22Rv1 (cell line): ENCODE measurements around the gene TNRC6A.
"Not testable (repeated sequence)": the region's sequence is repeated elsewhere in the genome, so short reads cannot be mapped to it uniquely, and the experiment has no call there.

Experiments used
- H3K27ac ChIP-seq: fragments of 450-650 bp; 2 replicates; pipeline ENCODE4 v1.5.1; 2017
- CTCF ChIP-seq: fragments of 450-650 bp; IDR thresholded peaks from 2 replicates; pipeline ENCODE4 v1.5.1; 2017; ENCODE audit warnings: mild to moderate bottlenecking
- ZFX ChIP-seq: fragments of 450-650 bp; IDR thresholded peaks from 2 replicates; pipeline ENCODE4 v1.6.1; 2017; ENCODE audit warnings: antibody characterized with exemption, borderline replicate concordance

TNRC6A gene

GRCh38 chr16:24749310-24749709 lies 19.9 kb downstream of the TNRC6A start:
- no peak overlapping the region for H3K27ac ChIP-seq
- TF ChIP-seq CTCF = no peak
- TF ChIP-seq ZFX = no peak

GRCh38 chr16:24749872-24750271 lies 20.4 kb downstream of the TNRC6A start:
- H3K27ac ChIP-seq = not testable (repeated sequence)

GRCh38 chr16:24753000-24753399 lies 23.5 kb downstream of the TNRC6A start:
- TF ChIP-seq ZFX = no peak
- TF ChIP-seq CTCF = no peak
- no peak overlapping the region for H3K27ac ChIP-seq

- H3K27ac ChIP-seq = no peak overlapping the region
- no peak for TF ChIP-seq CTCF
- no peak for TF ChIP-seq ZFX
Measured at GRCh38 chr16:24753437-24753836, 24.0 kb downstream of the TNRC6A start.

GRCh38 chr16:24754543-24754942 lies 25.1 kb downstream of the TNRC6A start:
- TF ChIP-seq CTCF = no peak
- no peak for TF ChIP-seq ZFX
- no peak overlapping the region for H3K27ac ChIP-seq

- no peak overlapping the region for H3K27ac ChIP-seq
- TF ChIP-seq CTCF = no peak
- no peak for TF ChIP-seq ZFX
Measured at GRCh38 chr16:24755201-24755874, 25.9 kb downstream of the TNRC6A start.

GRCh38 chr16:24758373-24758772 lies 28.9 kb downstream of the TNRC6A start:
- no peak overlapping the region for H3K27ac ChIP-seq
- TF ChIP-seq ZFX (no peak), CTCF (no peak)

- TF ChIP-seq CTCF (no peak), ZFX (no peak)
- no peak overlapping the region for H3K27ac ChIP-seq
Measured at GRCh38 chr16:24759006-24759405, 29.6 kb downstream of the TNRC6A start.
